NB4 (cell line): ENCODE measurements around the gene OR5K3.
A peak's percentile ranks its signal among the peaks of the same experiment; 100 is the strongest.

Experiments used
- DNase-seq: peaks from one replicate; pipeline ENCODE4 v3.0.0; 2010; ENCODE audit warnings: low read depth
- H3K4me3 ChIP-seq: one replicate; pipeline ENCODE4 v1.5.1; 2011; ENCODE audit warnings: mild to moderate bottlenecking, low read depth, low read length, moderate library complexity
- MYC ChIP-seq: IDR thresholded peaks from 2 replicates; pipeline ENCODE4 v1.6.1; 2011; ENCODE audit warnings: low read depth, low read length
- POLR2A ChIP-seq: IDR thresholded peaks from 2 replicates; pipeline ENCODE4 v1.6.1; 2011; ENCODE audit warnings: mild to moderate bottlenecking; ENCODE audit not compliant: insufficient read length; ENCODE audit errors: extremely low read depth
- TF ChIP-seq, protein P1 (sequence below): IDR thresholded peaks from 2 replicates; pipeline ENCODE4 v1.6.1; 2011; ENCODE audit warnings: low read depth, low read length
- TF ChIP-seq, protein P2 (sequence below): IDR thresholded peaks from one replicate; pipeline ENCODE4 v1.5.1; 2012; ENCODE audit warnings: low read depth, low read length

Gene OR5K3, protein sequence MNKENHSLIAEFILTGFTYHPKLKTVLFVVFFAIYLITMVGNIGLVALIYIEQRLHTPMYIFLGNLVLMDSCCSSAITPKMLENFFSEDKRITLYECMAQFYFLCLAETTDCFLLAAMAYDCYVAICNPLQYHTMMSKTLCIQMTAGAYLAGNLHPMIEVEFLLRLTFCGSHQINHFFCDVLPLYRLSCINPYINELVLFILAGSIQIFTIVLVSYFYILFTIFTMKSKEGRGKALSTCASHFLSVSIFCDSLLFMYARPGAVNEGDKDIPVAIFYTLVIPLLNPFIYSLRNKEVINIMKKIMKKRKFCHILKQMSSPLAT

DNA sequence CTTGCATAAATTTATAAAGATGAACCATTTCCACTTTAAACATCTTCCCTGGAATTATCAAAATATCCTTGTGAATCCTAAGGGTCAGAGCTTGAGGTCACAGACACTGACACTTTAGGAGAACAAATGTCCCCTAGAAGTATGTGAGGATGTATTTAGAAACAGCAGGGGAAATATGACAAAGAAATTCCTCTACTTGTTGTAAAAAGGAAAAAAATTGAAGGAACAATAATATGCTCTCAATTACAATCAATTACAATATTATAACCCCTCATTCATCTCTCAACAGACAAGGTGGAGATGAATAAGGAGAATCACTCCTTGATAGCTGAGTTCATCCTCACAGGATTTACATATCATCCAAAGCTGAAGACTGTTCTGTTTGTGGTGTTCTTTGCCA is at the start of gene OR5K3:
Gene OR5K3, plus strand, starts transcription at position 301 of the 400 bp plus-strand sequence. Its CDS starts 0 bp downstream, at position 301.
- H3K4me3 ChIP-seq = no peak within 1 kb of the TSS
- DNase-seq = no peak
- TF ChIP-seq MYC (no peak), POLR2A (no peak)
- TF ChIP-seq, protein P1, sequence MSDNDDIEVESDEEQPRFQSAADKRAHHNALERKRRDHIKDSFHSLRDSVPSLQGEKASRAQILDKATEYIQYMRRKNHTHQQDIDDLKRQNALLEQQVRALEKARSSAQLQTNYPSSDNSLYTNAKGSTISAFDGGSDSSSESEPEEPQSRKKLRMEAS = no peak
- TF ChIP-seq, protein P2, sequence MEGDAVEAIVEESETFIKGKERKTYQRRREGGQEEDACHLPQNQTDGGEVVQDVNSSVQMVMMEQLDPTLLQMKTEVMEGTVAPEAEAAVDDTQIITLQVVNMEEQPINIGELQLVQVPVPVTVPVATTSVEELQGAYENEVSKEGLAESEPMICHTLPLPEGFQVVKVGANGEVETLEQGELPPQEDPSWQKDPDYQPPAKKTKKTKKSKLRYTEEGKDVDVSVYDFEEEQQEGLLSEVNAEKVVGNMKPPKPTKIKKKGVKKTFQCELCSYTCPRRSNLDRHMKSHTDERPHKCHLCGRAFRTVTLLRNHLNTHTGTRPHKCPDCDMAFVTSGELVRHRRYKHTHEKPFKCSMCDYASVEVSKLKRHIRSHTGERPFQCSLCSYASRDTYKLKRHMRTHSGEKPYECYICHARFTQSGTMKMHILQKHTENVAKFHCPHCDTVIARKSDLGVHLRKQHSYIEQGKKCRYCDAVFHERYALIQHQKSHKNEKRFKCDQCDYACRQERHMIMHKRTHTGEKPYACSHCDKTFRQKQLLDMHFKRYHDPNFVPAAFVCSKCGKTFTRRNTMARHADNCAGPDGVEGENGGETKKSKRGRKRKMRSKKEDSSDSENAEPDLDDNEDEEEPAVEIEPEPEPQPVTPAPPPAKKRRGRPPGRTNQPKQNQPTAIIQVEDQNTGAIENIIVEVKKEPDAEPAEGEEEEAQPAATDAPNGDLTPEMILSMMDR = no peak

DNA sequence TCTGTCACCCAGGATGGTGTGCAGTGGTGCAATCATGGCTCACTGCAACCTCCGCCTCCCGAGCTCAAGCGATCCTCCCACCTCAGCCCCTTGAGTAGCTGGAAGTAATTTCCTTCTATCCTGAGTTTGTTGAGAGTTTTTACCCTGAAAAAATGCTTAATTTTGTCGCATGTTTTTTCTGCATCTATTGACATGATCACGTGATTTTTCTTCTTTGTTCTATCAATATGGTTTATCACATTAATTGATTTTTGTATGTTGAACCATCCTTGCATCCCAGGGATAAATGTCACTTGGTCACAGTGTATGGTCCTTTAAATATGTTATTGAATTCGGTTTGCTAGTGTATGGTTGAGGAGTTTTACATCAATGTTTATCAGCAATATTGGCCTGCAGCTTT is 48.7 kb upstream of the OR5K3 start:
- no peak overlapping the region for H3K4me3 ChIP-seq
- TF ChIP-seq MYC (no peak), POLR2A (no peak)
- no peak for DNase-seq

DNA sequence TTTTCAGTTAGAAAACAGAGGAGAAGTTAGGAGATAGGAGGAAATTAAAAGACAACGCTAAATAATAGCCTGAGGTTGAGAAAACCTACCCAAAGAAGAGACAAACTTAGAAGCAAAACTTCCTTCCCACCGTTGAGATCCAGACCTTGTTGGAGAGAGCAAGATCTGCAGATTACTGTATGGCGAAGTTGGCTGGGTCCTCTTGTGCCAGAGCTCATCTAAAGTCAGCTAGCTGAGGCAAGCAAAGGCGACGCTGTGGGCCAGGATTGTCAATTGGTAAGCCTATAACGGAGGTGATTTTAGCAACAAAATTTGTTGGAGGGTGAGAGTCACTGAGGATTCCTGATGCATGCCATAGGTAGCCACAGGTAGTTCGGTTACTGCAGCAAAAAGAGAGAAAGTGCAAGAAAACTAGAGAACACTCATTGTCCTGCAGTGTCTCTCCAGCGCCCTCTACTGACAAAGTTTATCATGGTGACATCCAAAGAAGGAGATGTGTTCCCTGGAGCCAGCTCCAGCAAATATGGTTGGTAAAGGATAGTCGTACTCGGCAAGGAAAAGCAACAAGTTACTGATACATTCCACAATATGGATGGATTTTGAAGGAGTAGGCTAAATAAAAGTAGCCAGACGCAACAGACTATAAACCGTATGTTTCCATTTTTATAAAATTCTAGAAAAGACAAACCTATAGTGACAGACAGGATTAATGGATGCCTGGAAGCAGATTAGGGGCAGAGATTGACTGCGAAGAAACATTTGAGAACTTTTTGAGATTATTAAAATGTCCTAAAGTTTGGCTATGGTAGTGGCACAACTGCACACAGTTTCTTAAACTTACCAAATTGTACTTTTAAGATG is 46.6 kb upstream of the OR5K3 start:
- no peak overlapping the region for H3K4me3 ChIP-seq
- TF ChIP-seq, protein P1 = 0 out of 2 replicates have a peak, but pooled peaks have one; percentile 9
- TF ChIP-seq, protein P2 = peak; percentile 83
- TF ChIP-seq POLR2A (no peak), MYC (no peak)
- DNase-seq = peak; percentile 61

DNA sequence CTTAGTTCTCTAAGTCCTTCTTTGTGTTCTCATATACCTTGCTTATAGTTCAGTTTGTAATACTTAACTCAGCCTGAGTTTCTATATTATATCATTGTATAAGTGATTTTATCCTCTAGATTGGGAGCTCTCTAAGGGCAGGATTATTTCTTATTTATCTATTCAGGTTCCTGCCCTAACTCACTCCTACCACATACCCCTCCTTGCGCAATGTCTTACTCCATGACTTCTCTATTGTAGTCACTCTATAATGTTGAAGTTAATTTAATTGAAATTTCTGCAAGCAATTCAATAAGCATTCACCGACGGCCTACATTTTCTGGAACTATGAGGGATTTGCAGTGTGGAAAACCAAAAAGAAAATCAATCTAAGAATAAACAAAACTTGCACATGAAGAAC is 40.4 kb upstream of the OR5K3 start:
- no peak overlapping the region for H3K4me3 ChIP-seq
- peak; percentile 5 for DNase-seq
- TF ChIP-seq, protein P2 = no peak
- no peak for TF ChIP-seq POLR2A
- TF ChIP-seq, protein P1 = no peak
- TF ChIP-seq MYC = no peak

DNA sequence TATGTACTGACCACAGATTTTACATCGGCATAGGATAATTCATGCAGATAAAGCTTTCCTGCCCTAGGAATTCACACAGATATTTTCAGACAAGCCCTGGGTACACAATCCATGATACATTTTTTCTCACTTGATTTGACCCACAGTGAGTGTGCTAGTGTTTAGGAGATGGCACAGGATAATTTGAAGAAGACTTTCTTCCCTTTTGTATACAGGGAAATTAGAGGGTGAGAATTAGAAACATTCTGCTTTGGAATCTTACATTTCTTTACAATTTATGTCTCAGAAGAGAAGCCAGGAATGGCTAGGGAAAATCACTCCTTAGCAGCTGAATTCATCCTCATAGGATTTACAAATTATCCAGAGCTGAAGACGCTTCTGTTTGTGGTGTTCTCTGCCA is 36.9 kb upstream of the OR5K3 start, which contains the start of gene OR5K4:
Gene OR5K4, plus strand, starts transcription at position 301 of the 400 bp plus-strand sequence. Its CDS starts 0 bp downstream, at position 301.
- TF ChIP-seq MYC (no peak), POLR2A (no peak)
- TF ChIP-seq, protein P2 = no peak
- TF ChIP-seq, protein P1 = no peak
- DNase-seq = no peak
- H3K4me3 ChIP-seq = no peak within 1 kb of the TSS

DNA sequence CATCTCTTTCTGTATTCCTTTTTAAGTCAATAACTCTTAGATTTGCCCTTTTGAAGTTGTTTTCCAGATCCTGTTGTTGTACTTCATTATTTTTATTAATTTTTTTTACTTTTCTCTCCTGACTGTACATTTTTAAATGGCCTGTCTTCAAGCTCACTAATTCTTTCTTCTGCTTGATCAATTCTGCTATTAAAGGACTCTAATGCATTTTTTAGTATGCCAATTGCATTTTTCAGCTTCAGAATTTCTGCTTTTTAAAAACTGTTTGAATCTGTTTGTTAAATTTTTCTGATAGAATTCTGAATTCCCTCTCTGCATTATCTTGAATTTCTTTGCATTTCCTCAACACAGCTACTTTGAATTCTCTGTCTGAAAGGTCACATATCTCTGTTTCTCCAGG is 31.2 kb upstream of the OR5K3 start:
- DNase-seq = no peak
- no peak for TF ChIP-seq POLR2A
- TF ChIP-seq, protein P2 = no peak
- no peak for TF ChIP-seq MYC
- TF ChIP-seq, protein P1 = no peak
- no peak overlapping the region for H3K4me3 ChIP-seq
